Pons (tissue), 1 donor: Measurements from ENCODE around the gene PPIL4.
A peak's percentile ranks its signal among the peaks of the same experiment; 100 is the strongest.

ENCODE experiments used
- DNase-seq: peaks from one replicate; pipeline ENCODE4 v3.0.0-alpha.2; 2016; ENCODE audit warnings: low spot score

The PPIL4 gene, protein sequence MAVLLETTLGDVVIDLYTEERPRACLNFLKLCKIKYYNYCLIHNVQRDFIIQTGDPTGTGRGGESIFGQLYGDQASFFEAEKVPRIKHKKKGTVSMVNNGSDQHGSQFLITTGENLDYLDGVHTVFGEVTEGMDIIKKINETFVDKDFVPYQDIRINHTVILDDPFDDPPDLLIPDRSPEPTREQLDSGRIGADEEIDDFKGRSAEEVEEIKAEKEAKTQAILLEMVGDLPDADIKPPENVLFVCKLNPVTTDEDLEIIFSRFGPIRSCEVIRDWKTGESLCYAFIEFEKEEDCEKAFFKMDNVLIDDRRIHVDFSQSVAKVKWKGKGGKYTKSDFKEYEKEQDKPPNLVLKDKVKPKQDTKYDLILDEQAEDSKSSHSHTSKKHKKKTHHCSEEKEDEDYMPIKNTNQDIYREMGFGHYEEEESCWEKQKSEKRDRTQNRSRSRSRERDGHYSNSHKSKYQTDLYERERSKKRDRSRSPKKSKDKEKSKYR

GRCh38 chr6:149545754-149546471 is at the start of gene PPIL4:
Gene PPIL4, minus strand, starts transcription at chr6:149546043. Its CDS starts 38 bp downstream, at chr6:149546005.
- DNase-seq, result peak; percentile 90

DNA sequence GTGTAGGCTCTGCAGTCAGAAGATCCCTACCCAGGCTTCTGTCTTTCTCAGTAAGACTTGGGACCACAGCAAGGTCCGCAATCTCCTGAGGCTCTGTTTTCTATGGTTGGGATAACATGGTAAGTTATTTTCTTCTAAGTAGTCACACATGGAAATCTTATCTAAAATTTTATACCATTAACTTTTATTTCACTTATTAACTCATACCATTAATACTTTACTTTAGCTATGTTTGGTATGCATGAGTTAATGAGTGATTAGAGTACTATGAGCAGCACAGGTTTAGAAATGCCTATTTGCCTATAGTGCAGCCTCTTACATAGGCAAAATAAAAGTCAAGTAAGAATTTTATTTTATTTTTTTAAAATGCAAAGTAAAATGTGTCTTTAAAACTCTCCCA is 47.6 kb upstream of the PPIL4 start:
- DNase-seq, result no peak

GRCh38 chr6:149592983-149593382 is 47.1 kb upstream of the PPIL4 start:
- DNase-seq, result no peak

DNA sequence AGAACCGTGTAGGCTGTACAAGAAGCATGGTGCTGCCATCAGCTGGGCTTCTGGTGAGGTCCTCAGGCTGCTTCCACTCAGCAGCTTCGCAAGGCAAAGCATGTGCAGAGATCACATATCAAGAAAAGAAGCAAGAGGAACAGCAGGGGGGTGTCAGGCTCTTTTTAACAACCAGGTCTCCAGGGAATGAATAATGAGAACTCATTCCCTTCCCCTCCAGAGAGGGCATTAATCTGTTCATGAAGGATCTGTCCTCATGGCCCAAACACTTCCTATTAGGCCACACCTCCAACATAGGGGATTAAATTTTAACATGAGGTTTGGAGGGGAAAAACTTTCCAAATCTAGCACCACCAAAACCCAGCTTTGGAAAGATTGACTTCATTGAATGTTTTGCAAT is 40.3 kb upstream of the PPIL4 start:
- no peak for DNase-seq

GRCh38 chr6:149581349-149581748 is 35.5 kb upstream of the PPIL4 start:
- DNase-seq, result no peak

DNA sequence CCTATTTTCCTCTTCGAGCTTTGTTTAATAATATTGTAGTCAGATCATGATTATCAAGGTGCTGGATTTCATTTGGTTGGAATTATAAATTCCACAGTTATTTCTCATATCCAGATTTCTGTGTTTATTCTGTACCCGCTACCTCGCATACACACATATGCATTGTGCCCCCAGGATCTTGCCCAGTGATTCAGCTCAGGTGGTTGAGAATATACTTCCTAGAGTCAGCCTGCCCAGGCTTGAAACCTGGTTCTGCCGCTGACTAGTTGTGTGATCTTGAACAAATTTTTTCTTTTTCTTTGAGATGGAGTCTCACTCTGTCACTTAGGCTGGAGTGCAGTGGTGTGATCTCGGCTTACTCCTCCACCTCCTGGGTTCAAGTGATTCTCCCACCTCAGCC is 35.0 kb upstream of the PPIL4 start:
- DNase-seq, result no peak

GRCh38 chr6:149567945-149568585 is 22.2 kb upstream of the PPIL4 start:
- DNase-seq, result no peak

- DNase-seq, result no peak
Observed at GRCh38 chr6:149567194-149567586, 21.3 kb upstream of the PPIL4 start.

DNA sequence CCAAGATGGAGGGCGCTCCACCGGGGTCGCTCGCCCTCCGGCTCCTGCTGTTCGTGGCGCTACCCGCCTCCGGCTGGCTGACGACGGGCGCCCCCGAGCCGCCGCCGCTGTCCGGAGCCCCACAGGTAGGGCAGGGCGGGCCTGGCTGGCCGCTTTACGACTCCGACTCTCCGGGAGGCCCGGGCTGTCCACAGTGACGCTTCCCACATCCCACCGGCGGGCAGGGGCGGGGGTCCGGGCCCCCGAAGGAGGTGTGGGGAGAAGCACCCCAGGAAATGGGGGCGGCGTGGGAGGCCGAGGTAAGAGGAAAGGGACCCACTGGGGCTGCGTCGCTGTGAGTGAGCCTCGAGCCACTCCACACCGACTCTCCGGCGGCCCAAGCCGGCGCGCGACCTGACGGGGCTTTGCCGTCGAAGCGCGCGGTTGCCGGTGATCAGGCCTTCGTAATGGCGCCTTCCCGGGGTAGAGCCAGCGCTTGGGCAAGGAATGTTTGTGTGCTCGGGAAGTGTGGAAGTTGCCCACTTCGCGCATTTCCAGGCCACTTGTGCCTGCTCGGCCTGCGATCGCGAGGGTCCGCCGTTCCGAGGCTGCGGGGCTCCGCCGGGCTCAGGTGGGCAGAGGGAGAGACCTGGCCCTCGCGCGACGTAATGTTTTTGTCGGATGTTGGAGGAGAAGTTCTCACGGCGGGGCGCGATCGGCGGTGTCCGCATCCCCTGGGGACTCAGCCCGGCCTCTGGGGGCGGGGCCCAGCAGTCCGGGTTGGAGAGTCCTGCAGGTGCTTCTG is 20.8 kb upstream of the PPIL4 start:
- no peak for DNase-seq

- DNase-seq, result peak; percentile 95
Observed at GRCh38 chr6:149565527-149566409, 19.9 kb upstream of the PPIL4 start, which contains the start of gene GINM1. Gene GINM1, plus strand, starts transcription at chr6:149566375. Its CDS starts 40 bp downstream, at chr6:149566415.

DNA sequence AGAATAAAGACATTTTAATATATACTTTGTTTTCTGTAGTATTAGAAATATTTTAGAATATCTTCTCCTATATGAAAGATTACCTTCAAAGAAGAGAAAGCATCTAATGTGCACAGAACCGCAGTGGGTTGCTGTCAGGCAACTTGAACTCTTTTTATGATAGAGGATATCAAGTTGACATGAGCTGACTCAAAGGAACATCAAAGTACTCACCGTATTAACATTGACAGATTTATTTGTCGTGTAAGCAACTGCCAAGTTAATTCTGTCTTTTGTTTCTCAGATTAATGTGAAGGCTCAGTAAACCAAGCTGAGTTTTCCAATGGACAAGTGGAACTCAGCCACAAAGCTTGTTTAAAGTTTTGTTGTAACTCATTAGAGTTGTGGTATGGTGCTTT is 18.1 kb upstream of the PPIL4 start:
- DNase-seq, result no peak

- DNase-seq, result no peak
Observed at GRCh38 chr6:149563203-149563927, 17.5 kb upstream of the PPIL4 start.

DNA sequence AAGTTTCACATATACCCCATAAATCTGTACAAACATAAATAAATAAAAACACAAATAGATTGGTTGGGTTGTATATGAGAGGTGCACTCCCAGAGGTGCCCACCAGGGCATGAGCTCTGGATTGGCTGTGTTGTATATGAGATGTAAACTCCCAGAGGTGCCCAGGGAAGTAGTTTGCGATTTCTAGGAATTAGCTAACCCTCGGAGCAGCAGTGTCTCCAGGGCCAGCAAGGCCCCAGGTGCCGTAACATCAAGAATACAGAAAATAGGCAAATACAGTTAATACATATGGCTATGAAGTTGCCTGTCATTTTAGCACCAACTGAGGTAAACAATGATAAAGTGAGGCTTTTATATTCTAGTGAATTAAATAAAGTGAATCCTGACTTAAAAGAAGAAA is 14.9 kb upstream of the PPIL4 start:
- no peak for DNase-seq

DNA sequence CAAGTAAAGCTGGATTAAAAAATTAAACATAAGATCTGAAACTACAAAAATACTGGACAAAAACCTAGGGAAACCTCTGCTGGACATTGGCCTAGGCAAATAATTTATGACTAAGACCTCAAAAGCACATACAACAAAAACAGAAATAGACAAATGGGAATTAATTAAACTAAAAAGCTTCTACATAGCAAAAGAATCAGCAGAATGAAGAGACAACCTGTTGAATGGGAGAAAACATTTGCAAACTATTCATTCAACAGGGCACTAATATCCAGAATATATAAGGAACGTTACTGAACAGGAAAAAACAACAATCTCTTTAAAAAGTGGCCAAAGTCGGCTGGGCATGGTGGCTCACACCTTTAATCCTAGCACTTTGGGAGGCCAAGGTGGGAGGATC is 13.5 kb upstream of the PPIL4 start:
- no peak for DNase-seq

DNA sequence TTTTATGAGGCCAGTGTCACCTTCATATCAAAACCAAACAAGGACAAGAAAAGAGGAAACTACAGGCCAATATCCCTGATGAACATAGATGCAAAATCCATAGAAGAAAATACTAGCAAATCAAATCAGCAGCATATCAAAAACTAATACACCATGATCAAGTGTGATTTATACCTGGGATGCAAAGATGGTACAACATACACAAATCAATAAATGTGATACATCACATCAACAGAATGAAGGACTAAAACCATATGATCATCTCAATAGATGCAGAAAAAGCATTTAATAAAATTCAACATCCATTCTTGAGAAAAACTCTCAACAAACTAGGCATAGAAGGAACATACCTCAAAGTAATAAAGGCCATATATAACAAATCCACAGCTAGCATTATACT is 12.2 kb upstream of the PPIL4 start:
- DNase-seq, result no peak

DNA sequence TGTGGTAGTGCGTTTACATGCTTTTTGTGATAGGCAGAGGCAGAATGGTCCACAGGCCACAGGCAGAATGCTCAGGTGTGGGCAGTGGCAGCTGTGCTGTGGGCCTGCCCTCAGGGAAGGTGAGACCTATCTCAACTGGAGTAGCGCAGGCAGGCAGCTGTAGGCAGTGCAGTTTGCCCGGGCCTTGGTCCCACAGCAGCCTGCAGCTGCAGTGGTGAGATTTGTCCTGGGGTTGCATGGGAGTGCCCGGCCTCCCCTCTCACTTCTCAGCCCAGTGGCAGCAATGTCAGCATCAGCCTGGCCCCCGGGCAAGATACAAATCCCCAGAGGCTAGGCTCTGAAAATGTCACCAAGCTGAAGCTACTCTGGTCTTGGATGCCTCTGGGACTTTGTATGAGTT is 6.1 kb upstream of the PPIL4 start:
- no peak for DNase-seq

- DNase-seq, result peak; percentile 61
Observed at GRCh38 chr6:149545258-149545753, 537 bp downstream of the PPIL4 start.

DNA sequence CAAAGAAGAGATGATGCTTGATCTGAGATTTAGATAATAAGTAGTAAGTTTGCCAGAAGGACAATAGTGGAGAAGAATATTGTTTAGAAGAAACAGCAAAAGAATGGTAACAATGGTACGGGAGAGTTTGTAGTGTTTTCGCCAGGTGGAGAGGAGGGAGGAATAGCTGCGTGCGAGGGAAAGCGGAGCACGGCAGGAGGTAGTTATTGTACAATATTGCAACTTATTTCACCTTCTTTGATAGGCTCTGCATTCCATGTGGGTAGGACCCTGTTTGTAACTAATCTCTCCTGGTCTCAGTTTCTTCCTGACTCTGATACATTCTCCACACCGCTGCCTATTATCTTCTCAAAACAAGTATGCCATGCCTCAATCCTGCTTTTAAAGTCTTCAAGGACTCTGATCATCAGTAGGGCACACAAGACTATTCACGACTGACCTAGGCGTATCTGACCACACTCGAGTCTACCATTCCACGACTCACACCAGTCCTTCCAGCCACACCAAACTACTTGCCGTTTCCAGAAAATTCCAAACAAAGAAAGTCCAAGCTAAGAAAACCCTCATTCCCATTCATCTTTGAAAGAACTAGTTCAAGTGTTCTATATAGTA is 1.1 kb downstream of the PPIL4 start:
- DNase-seq, result no peak

DNA sequence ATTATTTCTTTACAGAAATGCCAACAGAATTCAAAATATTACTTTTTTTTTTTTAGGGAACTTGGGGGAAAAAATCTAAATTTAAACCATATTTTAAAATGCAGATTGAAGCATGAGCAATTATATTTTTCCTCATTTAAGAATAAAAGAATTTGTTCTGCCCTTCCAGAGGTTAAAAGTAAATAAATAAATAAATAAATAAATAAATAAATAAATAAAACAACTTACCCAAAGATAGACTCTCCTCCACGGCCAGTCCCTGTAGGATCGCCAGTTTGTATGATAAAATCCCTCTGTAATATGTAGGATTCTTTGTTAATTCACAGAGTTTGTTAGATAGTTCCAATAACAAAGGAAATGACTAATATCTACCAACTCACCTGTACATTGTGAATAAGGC is 4.7 kb downstream of the PPIL4 start:
- DNase-seq, result no peak

DNA sequence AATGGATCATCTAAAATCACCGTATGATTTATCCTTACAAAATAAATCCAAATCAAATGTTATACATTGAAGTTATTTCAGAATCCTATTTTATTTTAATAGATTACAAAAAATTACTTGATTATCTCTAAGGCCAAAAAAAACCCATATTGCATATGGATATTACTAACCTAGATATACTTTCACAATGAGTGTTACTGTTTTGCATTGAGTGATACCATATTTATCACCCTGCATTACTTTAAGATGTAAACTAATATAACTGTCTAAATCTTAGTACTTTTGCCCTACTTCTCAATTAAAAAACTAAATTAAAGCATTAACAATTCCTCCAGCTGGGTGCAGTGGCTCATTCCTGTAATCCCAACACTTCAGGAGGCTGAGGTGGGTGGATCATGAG is 11.1 kb downstream of the PPIL4 start:
- DNase-seq, result no peak
